Activated CD8-positive, alpha-beta memory T cell treated with anti-CD3 and anti-CD28 coated beads for 48 hours (primary cell): ENCODE measurements around the gene SPATA13.
"Not testable (repeated sequence)": the region's sequence is repeated elsewhere in the genome, so short reads cannot be mapped to it uniquely, and the experiment has no call there.

Experiments
- DNase-seq, 3 experiments: peaks; one replicate each; pipeline ENCODE4 v3.0.0-alpha.2; 2020; ENCODE audit warnings: low read depth in 2 of 3, low spot score in 2 of 3

Gene SPATA13

DNA sequence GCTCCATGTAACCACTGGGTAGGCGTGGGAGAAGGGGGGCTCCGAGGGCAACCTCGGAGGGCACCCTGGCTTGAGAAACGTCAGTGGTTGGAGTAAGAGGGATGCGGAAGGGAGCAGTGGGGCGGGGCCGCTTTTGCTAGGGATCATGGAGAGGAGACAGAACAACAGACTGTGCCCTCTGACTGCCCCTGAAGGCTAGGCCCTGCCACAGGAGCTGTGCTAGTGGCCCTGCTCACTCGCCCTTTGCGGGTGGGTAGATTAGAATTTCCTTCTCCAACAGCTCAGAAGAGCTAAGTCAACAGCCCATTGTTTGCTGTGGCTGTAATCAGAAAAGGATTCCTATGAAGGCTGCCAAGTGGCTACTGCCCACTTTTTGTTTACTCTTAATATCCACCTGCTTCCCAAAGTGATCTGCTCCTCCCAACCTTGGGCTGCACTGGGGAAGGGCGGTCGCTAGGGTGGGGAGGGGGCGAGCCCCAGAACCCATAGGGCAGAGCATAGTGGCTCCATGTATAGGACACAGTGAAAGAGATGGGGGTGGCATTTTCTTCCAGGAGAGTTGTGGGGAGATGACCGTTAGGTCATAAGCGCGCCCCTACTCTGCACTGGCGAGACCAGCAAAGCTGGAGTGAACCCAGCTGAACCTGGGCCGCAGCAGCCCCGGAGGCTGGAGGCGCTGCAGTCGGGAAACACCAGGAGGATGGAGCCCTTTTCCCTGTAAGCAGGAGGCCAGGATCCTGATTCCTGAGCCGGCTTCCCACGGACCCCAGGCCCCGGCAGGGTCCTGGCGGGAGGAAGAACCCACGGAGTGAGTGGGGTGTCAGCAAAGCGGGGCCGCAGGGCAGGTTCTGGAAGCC, 146.9 kb downstream of the SPATA13 start:
- DNase-seq, result no peak

DNA sequence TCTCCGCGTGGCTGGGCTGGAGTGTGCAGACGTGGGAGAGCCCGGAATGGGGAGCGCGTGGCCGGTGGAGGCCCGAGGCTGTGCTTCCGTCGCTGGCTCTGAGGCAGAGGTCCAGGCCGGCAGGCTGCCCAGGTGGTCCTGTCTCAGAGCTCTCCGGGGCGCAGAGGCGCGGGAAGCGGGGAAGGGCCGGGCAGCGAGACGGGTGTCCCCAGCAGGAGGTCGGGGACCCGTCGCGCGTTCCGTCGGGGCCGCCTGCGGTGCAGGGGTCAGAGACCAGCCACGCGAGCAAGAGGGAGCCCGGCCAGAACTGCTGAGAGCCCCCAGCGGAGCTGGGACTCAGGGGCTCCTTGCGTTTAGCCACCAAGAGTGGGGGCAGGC, 147.5 kb downstream of the SPATA13 start:
- DNase-seq, result no peak

DNA sequence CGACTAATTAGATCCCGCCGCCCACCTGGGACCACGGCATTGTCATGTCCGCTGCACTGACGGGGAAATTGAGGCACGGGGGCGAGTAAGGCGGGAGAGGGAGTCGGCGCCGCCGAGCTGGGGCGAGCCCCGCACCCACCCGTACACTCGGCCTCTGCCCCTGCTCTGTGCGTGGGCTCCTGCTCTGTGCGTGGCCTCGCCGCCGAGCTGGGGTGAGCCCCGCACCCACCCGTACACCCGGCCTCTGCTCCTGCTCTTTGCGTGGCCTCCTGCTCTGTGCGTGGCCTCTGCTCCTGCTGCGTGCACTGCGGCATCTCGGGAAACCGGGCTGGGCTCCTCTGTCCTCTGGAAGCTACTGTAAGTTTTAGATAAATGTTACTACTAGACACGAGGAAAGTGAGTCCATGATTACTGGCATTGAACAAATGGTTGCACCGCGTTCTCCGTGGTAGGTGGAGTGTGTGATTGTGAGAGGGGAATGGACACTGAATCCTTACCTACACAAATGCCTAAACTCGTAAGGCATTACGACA, 148.0 kb downstream of the SPATA13 start:
- DNase-seq, result no peak

DNA sequence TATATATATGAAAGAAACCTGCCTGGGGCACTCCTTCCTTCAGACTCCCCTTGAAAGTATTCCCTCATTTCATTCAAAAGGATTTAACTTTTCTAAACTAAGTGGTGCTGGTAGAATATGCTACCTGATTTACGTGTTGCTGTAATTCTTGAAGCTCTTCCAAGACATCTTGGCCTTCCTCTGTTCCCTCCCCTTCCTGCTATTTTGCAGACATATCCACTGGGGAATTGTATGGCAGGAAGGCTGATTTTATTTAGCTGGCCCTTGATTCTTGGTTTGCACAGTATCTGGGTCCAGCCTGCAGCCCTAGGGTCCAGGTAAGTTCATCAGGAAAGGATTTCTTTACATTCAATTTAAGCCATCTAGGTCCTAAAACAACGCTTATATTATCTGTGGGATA, 148.8 kb downstream of the SPATA13 start, which contains the start of gene C1QTNF9:
Gene C1QTNF9, plus strand, starts transcription at position 281 of the 400 bp plus-strand sequence. CDS start 6,424 bp downstream, outside the sequence.
- not testable (repeated sequence) for DNase-seq

DNA sequence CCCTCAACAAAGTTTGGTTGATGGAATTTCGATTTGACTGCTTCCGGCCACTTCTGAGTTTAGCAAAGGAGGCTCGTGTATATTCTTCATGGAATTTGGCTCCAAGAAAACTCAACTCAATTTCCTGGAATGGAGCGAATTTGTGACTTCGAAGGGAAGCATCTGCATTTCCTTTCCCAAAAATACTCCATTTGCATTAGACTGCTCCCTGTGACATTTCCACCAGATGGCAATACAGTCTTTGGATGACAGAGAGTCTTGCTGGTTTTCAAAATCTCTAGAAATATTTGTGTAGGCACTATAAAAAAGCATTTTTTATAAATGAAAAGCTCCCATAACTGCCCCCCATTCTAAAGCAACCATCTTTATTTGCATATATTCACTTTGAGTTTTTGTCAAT, 152.9 kb downstream of the SPATA13 start:
- no peak for DNase-seq

DNA sequence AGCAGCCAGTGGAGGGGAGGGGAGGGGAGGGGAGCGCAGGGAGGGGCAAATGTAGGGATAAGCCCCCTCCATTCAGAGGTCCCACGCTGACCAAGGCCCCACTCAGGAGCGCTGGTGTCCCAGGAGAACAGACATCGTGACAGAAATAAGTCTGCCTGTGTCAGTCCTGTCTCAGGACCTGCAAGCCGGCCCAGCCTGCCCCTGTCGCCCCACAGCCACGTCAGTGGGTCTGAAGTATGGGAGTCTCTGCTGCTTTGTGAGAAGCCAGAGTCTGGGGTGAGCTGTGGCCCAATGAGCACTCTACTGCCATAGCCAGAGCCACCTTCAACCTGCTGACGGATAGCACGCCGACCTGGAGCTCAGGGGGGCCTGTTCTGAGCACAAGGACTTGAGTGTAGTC, 157.3 kb downstream of the SPATA13 start:
- not testable (repeated sequence) for DNase-seq

DNA sequence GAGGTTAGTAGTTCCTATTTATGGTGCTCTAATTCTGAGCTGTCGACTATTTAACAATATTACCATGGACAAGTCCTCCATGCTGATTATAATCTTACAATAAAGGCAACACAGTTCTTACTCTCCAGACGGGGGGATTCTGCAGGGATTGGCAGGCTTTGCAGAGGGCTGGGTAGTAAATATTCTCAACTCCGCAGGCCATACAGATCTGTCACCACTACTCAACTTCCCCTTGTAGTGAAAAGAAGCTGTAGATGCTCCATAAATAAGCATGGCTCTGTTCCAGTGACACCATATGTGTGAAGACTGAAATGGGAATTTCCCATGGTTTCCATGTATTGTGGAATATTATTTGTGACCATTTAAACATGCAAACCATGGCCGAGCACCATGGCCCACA, 158.4 kb downstream of the SPATA13 start:
- DNase-seq, result not testable (repeated sequence)

DNA sequence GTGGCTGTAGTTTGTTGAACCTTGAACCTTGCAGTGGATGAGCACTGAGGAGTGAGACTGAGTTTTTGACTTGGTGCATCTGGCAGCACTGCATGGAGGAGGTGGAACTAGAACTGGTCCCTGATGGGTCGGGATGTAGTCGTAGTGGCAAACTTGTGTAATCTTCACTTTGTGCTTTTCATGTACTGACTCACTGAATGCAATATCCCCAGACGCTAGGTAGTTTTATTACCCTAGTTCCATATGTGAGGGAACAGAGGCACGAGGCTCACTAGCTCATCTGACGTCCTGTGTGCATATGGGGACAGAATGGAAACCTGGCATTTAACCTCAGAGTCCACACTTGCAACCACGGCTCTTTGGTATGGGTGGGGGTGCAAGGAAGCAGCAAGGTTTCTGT, 159.1 kb downstream of the SPATA13 start:
- DNase-seq, result not testable (repeated sequence)

DNA sequence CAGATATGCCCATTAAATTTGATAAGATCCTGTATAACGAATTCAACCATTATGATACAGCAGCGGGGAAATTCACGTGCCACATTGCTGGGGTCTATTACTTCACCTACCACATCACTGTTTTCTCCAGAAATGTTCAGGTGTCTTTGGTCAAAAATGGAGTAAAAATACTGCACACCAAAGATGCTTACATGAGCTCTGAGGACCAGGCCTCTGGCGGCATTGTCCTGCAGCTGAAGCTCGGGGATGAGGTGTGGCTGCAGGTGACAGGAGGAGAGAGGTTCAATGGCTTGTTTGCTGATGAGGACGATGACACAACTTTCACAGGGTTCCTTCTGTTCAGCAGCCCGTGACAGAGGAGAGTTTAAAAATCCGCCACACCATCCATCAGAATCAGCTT, 160.9 kb downstream of the SPATA13 start:
- DNase-seq, result not testable (repeated sequence)

DNA sequence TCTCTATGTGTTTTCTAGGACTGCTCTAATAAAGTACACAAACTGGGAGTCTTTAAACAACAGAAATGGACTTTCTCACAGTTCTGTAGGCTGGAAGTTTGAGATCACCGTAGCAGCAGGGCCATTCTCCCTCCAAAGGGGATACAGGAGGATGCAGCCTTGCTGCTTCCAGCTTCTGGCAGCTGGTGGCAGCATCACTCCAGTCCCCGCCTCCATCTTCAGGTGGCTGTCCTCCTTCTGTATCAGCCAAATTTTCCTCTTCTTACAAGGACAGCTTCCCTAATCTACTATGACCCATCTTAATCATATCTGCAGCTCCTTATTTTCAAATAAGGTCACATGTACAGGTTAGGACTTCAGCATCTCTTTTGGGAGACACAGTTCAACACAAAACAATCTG, 161.9 kb downstream of the SPATA13 start:
- not testable (repeated sequence) for DNase-seq

DNA sequence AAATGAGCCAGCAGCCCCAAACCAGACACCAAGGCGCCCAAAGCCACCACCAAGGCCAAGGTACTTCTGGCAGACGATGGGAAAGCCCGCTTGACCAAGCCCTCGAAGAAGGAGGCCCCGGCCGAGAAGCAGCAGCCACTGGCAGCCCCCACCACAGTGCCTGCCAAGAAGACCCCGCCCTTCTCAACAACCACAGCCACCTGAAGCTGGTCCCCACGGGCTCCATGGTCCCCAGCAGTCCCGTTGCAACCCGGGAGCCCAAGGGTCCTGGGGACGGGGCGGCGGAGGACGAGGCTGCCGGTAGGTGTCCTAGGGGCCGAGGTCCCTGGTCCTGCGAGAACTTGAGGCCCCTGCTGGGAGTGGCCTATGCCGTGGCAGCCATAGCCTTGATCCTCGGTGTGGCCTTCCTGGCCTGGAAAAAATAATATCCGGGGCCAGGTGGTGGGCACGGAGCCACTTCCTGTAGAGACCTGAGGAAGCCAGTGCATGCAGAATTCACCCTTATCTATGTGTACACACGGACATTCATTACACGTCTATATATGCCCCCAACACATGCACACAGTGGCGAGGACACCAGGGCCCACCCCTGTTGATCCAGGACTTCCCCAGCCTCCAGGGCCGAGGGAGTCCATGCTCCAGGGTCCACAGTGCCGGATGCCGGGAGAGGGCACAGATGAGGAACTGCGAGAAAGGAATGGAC, 162.7 kb downstream of the SPATA13 start:
- no peak for DNase-seq

DNA sequence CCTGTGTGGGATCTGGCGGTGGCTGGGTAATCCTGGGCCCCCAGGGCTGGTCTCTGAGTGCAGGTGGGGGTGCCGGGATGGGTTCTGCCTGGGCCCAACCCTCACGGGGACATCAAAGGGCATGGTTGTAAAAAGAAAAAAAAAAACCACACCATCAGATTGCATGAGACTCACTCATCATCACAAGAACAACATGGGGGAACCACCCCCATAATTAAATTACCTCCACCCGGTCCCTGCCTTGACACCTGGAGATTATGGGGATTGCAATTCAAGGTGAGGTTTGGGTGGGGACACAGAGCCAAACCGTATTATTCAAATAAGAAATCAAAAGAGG, 163.2 kb downstream of the SPATA13 start:
- no peak for DNase-seq

DNA sequence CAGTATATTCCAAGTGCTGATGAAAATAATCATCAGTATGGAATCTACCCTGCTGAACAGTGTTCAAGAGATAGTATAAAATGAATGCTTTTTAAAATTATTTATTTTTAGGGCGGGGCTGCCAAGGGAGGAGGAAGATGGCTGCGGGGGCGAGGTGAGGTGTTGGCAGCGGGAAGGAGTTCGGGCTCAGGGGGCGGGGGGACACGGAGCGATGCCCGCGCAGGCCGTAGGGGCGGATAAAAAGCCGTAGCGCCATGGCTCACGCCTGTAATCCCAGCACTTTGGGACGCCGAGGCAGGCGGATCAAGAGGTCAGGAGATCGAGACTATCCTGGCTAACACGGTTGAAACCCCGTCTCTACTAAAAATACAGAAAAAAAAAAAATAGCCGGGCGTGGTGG, 167.1 kb downstream of the SPATA13 start:
- DNase-seq, result not testable (repeated sequence)

DNA sequence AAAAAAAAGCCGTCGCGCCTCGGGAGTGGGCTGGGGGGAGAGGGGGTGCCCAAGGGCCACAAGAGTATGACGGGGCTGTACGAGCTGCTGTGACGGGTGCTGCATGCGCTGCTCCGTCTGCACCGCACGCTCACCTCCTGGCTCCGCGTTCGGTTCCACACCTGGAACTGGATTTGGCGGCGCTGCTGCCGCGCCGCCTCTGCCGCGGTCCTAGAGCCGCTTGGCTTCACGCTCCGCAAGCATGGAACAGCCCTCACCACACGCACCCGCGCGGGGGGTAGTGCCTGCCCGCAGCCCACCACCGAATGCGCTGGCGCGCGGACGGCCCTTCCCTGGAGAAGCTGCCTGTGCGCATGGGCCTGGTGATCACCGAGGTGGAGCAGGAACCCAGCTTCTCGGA, 167.6 kb downstream of the SPATA13 start:
- DNase-seq, result no peak

DNA sequence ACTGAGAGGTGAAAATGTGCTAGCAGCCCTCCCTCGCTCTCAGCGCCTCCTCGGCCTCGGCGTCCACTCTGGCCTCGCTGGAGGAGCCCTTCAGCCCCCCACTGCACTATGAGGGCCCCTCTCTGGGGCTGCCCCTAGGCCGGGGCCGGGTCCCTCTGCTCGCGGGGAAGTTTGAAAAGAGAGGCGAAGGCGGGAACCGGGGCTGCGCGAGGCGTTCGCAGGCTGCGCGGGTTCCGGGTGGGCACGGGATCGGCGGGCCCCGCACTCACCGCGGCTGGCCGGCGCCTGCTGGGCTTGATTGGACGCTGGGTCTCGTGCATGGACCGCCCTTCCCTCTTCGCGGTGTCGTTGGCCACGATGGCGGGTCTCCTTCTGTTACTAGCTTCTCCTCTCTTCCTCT, 178.2 kb downstream of the SPATA13 start:
- DNase-seq, result no peak

DNA sequence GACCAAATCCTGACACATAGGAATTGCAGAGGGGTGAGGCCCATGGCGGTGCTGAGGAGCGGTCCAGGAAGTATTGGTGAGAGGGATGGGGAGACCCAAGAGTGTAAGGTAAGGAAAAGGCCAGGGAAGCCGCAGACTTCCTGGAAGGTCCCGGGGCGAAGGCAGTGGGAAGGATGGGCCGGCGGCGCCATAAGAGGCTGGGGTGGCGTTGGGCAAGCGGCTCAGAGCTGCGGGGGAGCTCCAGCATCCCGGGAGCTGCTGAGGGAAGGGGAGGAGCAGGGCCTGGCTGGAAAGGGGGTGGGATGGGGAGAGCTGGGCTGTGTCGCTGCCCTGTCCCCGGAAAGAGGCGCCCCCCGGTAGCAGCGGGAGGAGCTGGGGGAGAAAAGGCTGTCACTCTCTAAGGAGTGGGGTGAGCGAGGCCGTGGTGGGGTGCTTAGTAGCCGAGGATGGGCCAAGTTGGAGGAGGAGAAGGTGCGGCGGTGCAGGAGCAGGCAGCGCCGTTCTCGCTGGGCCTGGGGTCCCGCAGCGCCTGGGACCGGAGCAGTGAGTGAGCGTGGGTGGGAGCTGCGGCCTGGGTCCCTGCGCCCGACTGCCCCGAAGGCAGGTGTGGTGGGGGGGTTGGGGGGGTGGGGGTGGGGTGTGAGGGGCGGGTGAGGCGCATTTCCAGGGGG, 179.6 kb downstream of the SPATA13 start:
- DNase-seq, result no peak

DNA sequence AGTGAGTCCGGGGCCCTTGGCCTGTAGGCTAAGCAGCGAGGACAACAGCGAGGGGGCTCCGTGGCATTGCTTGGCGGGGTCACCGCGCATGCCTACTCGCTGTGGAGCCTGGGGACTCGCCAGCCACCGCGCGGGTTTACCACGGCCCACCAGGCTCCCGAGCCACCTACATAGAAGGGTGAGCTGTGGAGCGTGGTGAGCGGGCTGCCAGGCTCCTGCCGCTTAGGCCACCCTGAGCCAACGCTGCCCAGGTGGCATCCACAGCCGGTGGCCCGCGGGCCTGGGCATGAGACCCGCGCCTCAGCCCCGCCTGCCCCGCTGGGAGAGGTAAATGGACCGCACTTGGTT, 180.1 kb downstream of the SPATA13 start:
- no peak for DNase-seq

DNA sequence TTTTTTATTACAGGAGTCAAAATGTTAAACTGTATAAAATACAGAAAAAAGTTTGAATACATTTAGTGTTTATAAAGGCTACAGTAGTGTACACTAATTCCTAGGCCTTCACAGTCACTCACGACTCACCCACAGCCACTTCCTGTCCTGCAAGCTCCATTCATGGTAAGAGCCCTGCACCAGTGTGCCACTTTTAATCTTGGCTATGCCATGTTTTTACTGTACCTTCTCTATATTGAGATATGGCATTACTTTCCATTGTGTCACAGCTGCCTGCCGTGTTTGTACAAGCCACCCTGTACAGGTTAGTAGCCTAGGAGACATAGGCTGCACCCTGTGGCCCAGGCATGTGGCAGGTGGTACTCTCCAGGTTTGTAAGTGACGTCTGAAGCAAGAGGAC, 180.9 kb downstream of the SPATA13 start:
- DNase-seq, result no peak

DNA sequence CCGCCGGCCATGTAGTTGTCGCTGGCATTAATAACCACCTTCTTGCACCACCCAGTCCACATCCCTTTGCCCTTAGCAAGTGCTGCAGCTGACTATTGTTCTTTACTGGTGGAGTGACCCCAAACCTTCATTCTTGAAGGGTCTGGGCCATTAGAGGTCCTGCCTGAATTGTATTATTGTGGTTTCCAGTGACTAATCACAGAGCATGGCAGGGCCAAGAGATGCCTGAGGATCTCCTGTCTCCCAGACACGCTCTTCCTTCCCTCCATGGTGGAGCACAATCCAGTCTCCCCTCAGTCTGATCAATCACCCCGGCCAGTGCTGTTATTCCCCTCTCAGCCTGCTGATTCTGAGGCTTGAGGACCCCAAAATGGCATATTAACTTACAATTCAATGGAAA, 187.9 kb downstream of the SPATA13 start:
- DNase-seq, result no peak

DNA sequence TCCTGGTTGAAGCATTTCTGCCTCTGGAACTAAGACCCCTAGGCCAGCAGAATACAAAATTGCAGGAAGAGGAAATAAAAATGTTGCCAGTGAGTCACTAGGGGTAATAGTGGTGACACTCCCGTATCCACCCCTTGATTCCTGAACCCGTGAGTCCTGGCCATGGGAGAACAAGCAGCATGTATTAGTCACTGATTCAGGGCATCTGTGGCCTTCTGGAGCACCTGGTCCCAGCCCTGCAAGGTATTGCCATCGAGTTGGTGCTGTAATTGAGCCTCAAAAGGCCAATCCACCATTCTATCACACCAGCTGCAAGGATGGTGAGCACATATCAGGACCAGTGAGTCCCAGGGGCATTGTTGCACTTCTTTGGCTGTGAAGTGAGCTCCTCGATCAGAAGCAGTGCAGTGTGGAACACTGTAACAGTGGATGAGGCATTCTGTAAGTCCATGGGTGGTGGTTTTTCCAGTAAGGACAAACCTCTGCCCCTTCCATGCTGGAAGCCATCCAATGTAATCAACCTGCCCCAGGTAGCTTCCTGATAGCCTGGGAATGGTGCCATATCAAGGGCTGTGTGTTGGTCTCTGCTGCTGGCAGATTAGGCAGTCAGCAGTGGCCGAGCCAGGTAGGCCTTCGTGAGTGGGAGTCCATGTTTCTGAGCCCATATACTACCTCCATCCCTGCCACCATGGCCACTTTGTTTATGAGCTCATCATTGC, 188.4 kb downstream of the SPATA13 start:
- no peak for DNase-seq
